Ovary (tissue), 3 donors: ENCODE data around the gene PEX10.

Experiments
- CTCF ChIP-seq, 3 donors: fragments of 450-650 bp in 2 of 3; fragments of 200-600 bp in 1 of 3; IDR thresholded peaks; one replicate each; pipeline versions ENCODE4 v1.5.1 to v1.8.0; 2016 to 2022; ENCODE audit warnings: antibody characterized with exemption in 3 of 3, mild to moderate bottlenecking in 1 of 3
- EP300 ChIP-seq: sonication (generic); formaldehyde crosslinking; IDR thresholded peaks from one replicate; pipeline ENCODE4 v1.6.1; 2017; ENCODE audit warnings: antibody characterized with exemption
- POLR2A ChIP-seq: fragments of 450-650 bp; IDR thresholded peaks from one replicate; pipeline ENCODE4 v1.6.1; 2017; ENCODE audit warnings: antibody characterized with exemption, mild to moderate bottlenecking, moderate library complexity
- donor health status: DM: no; HTN: no; CAD: no.

DNA sequence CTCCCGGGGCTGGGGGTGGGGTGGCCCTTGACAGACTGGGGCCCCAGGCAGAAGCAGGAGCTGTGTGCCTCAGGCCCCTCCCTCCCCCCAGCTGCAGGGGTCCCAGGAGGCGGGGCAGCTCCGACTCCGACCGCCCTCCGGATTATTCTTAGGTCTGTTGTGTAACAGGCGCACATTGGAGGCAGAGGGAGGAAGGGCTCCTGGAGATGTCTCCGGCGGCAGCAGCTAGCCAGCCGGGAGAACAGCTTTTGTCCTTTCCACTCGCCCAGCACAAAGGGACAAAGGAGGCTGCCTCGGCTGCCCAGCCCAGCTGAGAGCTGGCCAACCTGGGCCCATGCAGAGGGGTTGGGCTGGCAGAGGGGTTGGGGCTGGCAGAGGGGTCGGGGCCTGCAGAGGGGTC is 34.0 kb upstream of the PEX10 start:
- no peak for TF ChIP-seq CTCF (IDR thresholded peaks at IDR 0.05)
- TF ChIP-seq POLR2A = no peak
- no peak for TF ChIP-seq EP300
